HL-60 (cell line): Measurements from ENCODE around the gene MYL7.

Source experiments
- DNase-seq, 2 experiments: peaks; one replicate each; pipeline ENCODE4 v3.0.0-alpha.2; 2010 to 2020; ENCODE audit warnings: low read depth in 1 of 2, low spot score in 1 of 2
- H3K27ac ChIP-seq: fragments of 250-450 bp; sonication (Bioruptor Pico); replicated peaks from 2 replicates; pipeline ENCODE4 v1.5.1; 2020; ENCODE audit warnings: mild to moderate bottlenecking, moderate library complexity
- H3K27me3 ChIP-seq: fragments of 250-450 bp; sonication (Bioruptor Pico); 2 replicates; pipeline ENCODE4 v1.5.1; 2021; ENCODE audit warnings: mild to moderate bottlenecking, moderate library complexity; ENCODE audit not compliant: insufficient read depth, poor library complexity, severe bottlenecking
- H3K4me3 ChIP-seq: replicated peaks from 2 replicates; pipeline ENCODE4 v1.5.1; 2011; ENCODE audit warnings: mild to moderate bottlenecking, control low read depth, low read length; ENCODE audit not compliant: insufficient read depth
- GABPA ChIP-seq: IDR thresholded peaks from 2 replicates; pipeline ENCODE4 v1.6.1; 2012; ENCODE audit warnings: low read depth
- POLR2AphosphoS5 ChIP-seq: IDR thresholded peaks from 2 replicates; pipeline ENCODE4 v1.6.1; 2012; ENCODE audit warnings: low read depth
- SPI1 ChIP-seq: IDR thresholded peaks from 2 replicates; pipeline ENCODE4 v1.6.1; 2012; ENCODE audit warnings: low read depth, mild to moderate bottlenecking, borderline replicate concordance
- TF ChIP-seq, protein P1 (sequence below): IDR thresholded peaks from one replicate; pipeline ENCODE4 v1.5.1; 2011; ENCODE audit warnings: low read length, control low read depth, inconsistent platforms; ENCODE audit not compliant: insufficient read depth
- TF ChIP-seq, protein P2 (sequence below): IDR thresholded peaks from 2 replicates; pipeline ENCODE4 v1.6.1; 2012; ENCODE audit warnings: low read depth; ENCODE audit not compliant: insufficient replicate concordance

The MYL7 gene

DNA sequence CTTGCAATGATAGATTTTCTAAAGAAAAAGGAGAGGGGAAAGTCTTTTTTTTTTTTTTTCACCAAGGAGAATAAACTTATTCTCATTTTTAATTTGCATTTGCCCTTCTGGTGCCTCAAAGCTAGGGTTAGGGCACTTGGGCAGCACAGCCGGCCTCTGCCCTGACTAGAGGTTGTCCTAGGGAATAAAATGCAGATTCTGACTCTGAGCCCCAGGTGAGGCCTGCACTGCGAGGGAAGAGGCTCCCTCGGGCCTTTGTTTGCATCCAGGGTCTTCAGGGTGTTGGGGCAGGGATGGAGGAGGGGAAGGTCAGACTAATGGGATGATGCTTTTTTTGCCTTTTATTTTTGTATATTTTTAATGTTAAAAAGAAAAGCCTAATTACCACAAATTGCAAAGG lies 7.8 kb downstream of the MYL7 start:
- TF ChIP-seq GABPA (no peak), SPI1 (no peak), POLR2AphosphoS5 (no peak)
- TF ChIP-seq, protein P1, sequence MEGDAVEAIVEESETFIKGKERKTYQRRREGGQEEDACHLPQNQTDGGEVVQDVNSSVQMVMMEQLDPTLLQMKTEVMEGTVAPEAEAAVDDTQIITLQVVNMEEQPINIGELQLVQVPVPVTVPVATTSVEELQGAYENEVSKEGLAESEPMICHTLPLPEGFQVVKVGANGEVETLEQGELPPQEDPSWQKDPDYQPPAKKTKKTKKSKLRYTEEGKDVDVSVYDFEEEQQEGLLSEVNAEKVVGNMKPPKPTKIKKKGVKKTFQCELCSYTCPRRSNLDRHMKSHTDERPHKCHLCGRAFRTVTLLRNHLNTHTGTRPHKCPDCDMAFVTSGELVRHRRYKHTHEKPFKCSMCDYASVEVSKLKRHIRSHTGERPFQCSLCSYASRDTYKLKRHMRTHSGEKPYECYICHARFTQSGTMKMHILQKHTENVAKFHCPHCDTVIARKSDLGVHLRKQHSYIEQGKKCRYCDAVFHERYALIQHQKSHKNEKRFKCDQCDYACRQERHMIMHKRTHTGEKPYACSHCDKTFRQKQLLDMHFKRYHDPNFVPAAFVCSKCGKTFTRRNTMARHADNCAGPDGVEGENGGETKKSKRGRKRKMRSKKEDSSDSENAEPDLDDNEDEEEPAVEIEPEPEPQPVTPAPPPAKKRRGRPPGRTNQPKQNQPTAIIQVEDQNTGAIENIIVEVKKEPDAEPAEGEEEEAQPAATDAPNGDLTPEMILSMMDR: no peak
- TF ChIP-seq, protein P2, sequence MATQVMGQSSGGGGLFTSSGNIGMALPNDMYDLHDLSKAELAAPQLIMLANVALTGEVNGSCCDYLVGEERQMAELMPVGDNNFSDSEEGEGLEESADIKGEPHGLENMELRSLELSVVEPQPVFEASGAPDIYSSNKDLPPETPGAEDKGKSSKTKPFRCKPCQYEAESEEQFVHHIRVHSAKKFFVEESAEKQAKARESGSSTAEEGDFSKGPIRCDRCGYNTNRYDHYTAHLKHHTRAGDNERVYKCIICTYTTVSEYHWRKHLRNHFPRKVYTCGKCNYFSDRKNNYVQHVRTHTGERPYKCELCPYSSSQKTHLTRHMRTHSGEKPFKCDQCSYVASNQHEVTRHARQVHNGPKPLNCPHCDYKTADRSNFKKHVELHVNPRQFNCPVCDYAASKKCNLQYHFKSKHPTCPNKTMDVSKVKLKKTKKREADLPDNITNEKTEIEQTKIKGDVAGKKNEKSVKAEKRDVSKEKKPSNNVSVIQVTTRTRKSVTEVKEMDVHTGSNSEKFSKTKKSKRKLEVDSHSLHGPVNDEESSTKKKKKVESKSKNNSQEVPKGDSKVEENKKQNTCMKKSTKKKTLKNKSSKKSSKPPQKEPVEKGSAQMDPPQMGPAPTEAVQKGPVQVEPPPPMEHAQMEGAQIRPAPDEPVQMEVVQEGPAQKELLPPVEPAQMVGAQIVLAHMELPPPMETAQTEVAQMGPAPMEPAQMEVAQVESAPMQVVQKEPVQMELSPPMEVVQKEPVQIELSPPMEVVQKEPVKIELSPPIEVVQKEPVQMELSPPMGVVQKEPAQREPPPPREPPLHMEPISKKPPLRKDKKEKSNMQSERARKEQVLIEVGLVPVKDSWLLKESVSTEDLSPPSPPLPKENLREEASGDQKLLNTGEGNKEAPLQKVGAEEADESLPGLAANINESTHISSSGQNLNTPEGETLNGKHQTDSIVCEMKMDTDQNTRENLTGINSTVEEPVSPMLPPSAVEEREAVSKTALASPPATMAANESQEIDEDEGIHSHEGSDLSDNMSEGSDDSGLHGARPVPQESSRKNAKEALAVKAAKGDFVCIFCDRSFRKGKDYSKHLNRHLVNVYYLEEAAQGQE: no peak
- Histone ChIP-seq H3K27ac (no peak overlapping the region), H3K4me3 (no peak overlapping the region), H3K27me3 (no peaks in the 10 kb centered on the region)
- no peak for DNase-seq

DNA sequence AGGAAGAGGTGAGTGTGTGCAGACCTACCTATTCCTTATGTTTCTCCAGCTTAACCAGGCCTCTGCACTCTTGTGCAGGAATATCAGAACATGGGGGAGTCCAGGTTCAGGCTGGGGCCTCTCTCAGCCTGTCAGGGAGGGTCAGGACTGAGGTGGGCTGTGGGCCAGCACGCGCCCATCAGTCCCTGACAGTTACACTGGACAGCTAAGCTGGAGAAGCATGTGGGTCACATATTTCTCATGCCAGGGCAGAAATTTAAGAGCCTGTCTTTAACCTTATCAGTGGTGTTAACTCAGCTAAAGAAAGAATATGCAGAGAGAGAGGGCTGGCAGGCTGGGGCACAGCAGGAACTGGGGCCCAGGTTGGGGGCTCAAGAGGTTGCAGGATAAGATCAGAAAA lies 9.1 kb downstream of the MYL7 start:
- no peak overlapping the region for H3K27ac ChIP-seq
- DNase-seq: no peak
- no peak for TF ChIP-seq SPI1
- TF ChIP-seq POLR2AphosphoS5: no peak
- TF ChIP-seq, protein P1: no peak
- TF ChIP-seq, protein P2: no peak
- no peak for TF ChIP-seq GABPA
- no peak overlapping the region for H3K4me3 ChIP-seq
- no peaks in the 10 kb centered on the region for H3K27me3 ChIP-seq

DNA sequence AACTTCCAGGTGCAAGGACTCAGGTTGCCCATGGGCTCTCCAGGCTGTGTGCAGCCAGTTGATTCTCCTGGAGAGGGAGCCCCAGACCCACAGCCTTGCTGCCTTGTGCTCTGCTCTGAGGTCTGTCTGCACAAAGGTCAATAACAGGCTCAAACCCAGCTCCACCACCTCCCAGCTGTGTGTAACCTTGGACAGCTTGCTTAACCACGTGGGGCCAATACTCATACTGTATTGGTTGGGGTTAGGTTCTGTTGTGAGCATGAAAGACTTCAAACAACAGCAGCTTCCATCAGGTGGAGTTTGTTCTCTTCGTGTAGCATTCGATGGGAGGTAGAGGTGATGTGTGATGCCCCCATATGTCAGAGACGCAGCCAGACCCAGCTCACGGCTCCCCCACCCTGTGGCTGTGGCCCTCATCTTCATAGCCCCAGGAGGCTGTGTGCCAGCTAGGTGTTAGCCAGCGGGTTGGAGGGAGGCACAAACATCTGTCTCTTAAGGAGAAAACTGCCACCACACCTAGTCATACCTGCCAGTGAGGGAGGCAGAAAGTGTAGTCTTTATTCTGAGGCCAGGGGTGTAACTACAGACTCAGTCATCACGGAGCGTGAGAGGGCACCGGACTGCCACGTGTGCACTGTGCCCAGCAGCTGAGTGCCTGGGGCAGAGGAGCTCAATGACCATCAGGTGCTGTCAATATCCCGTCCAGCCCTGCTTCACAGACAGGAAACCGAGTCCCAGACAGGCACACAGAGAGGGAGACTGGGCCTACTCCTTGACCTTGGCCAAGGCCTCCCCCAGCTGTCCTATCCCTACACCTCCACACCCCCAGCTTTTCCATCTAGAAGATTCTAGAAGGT lies 9.7 kb downstream of the MYL7 start:
- Histone ChIP-seq H3K4me3 (no peak overlapping the region), H3K27me3 (no peaks in the 10 kb centered on the region), H3K27ac (no peak overlapping the region)
- TF ChIP-seq, protein P1: no peak
- TF ChIP-seq, protein P2: no peak
- TF ChIP-seq GABPA (no peak), SPI1 (no peak), POLR2AphosphoS5 (no peak)
- peak in 1 of 2 experiments; percentile 17 for DNase-seq
